ENCODE data around the gene URB2. TPM values are rescaled to one million over a fixed set of nuclear protein-coding genes. Genes with fewer than 3 reads are reported as not detected.

Gene URB2
- total RNA-seq, 6 experiments from 2014 or later = 3.7 to 7.6 (median 3.9) TPM

DNA sequence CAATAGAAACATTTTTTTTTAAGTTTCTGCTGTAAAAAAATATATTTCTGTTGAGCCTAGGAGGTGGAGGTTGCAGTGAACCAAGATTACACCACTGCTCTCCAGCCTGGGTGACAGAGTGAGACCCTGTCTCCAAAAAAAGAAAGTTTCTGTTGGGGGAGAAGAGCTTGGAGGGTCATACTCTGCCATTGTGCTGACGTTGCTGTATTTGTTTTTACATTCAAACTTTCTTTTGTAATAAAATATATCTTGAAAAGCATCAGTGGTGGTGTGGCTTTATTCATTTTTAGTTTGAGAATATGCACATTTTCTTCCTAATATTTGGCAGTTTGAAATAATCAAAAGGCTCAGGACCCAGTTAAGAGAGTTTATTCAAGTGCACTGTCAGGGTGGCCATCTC lies 64.6 kb downstream of the URB2 start:
- no peaks in the 10 kb centered on the region for H3K36me3 ChIP-seq
- TF ChIP-seq, protein P1, sequence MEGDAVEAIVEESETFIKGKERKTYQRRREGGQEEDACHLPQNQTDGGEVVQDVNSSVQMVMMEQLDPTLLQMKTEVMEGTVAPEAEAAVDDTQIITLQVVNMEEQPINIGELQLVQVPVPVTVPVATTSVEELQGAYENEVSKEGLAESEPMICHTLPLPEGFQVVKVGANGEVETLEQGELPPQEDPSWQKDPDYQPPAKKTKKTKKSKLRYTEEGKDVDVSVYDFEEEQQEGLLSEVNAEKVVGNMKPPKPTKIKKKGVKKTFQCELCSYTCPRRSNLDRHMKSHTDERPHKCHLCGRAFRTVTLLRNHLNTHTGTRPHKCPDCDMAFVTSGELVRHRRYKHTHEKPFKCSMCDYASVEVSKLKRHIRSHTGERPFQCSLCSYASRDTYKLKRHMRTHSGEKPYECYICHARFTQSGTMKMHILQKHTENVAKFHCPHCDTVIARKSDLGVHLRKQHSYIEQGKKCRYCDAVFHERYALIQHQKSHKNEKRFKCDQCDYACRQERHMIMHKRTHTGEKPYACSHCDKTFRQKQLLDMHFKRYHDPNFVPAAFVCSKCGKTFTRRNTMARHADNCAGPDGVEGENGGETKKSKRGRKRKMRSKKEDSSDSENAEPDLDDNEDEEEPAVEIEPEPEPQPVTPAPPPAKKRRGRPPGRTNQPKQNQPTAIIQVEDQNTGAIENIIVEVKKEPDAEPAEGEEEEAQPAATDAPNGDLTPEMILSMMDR (IDR thresholded peaks at IDR 0.05) = no peak
- TF ChIP-seq POLR2A (IDR thresholded peaks at IDR 0.05) = no peak
- WGBS (ENCODE audit: insufficient coverage, low coverage, low lambda C conversion rate, missing lambda C conversion rate) = 40% methylated on average over 1 of the region's 1 CpG
- ATAC-seq (no peak), DNase-seq (no peak)
- no peaks in the 10 kb centered on the region for H3K27me3 ChIP-seq
- H3K27ac ChIP-seq = no peak overlapping the region
- intact Hi-C loops (cut with DNase I) = no loop called here
- no peaks in the 10 kb centered on the region for H3K4me1 ChIP-seq
- no peak overlapping the region for H3K4me3 ChIP-seq
- H3K9me3 ChIP-seq = no peaks in the 10 kb centered on the region

DNA sequence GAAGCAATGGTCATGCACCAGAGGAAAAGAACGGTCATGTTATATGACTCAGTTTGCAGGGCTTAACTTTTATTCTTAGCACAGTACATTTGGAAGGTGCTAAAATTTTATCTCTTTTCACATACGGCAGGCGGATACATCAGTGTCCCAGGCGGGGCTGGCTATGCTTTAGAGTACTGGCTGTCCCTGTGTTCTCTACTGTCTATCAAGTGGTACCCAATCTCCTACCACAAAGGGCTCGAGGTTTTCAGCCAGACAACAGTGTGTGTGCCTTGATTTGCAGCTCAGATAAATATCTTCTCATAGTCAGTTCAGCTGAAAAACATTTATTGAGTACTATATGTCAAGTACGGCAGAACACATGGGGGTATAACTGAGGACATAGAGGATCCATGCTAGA lies 65.3 kb downstream of the URB2 start:
- no peaks in the 10 kb centered on the region for H3K4me1 ChIP-seq
- H3K36me3 ChIP-seq = no peaks in the 10 kb centered on the region
- H3K4me3 ChIP-seq = no peak overlapping the region
- no peaks in the 10 kb centered on the region for H3K9me3 ChIP-seq
- DNase-seq (no peak), ATAC-seq (no peak)
- no peak overlapping the region for H3K27ac ChIP-seq
- 60% methylated on average over 6 of the region's 6 CpGs for WGBS (ENCODE audit: insufficient coverage, low coverage, low lambda C conversion rate, missing lambda C conversion rate)
- no peaks in the 10 kb centered on the region for H3K27me3 ChIP-seq
- no peak for TF ChIP-seq POLR2A (IDR thresholded peaks at IDR 0.05)
- TF ChIP-seq, protein P1 (IDR thresholded peaks at IDR 0.05) = no peak
- intact Hi-C loops (cut with DNase I) = no loop called here

DNA sequence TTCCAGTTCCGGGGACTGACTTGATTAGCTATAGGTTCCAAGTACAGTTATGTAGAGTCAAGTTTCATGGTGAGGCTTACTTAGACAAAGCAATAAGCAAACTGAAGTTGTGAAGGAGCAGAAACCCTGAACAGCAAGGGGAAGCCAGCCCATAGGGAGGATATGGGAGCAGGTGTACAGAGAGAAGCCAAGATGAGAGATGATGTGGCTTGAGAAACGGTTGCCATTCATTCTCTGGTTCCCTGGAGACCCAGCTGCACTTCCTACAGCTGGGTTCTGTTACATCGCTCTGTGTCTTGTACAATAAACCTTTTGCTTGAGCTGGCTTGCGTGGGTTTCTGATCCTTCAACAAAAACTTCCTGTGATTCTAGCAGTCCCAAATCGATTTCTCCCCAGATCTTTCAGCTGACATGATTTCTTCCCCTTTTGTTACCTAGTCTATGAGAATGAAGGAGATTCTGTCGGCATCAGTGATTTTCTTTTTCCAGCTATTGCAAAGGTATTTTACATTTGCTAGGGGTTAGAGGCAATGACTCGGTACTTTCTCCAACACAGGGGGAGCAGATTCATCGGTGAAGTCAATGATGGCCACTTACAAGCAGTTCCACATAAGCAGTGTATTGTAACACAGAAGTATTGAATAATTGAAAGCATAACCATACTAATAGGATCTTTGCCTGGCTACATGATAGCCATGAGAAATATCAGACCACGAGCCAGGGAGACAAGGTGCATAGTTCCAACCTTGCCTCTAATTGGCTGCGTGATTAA lies 67.3 kb downstream of the URB2 start:
- H3K27ac ChIP-seq = no peak overlapping the region

DNA sequence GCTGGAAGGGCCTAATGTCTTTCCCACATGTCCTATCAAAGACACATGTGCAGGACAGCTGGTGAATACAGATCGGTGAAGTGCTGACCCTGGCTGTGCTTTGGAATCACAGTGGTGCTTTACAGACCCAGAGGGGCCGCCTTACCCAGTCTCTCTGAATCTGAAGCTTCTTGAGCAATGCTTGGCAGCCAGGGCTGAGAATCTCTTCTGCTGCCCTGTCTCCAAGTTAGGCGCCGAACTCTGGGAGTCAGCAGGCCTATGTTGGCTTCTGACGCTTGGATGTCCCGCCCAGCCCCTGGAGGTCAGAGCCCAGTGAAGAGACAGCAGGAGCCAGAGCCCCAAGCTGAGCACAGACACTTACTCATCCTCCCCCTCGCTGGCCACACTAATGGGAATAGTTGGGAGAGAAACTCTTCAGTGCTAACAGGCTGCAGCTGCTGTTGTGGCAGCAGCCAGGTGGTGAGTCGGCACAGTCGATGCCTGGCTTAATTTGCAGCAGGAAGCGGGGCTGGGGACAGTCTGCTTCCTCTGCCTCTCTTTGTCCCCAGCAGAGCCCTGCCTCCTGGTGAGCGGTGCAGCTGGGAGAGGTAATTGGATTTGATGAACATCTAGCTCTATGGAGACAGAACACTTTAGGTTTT lies 68.1 kb downstream of the URB2 start:
- WGBS (ENCODE audit: insufficient coverage, low coverage, low lambda C conversion rate, missing lambda C conversion rate) = 60% methylated on average over 2 of the region's 11 CpGs
- TF ChIP-seq, protein P1 (IDR thresholded peaks at IDR 0.05) = no peak
- no peak for TF ChIP-seq POLR2A (IDR thresholded peaks at IDR 0.05)
- DNase-seq = no peak
- Histone ChIP-seq H3K36me3 (no peaks in the 10 kb centered on the region), H3K4me3 (no peak overlapping the region), H3K27me3 (no peaks in the 10 kb centered on the region), H3K9me3 (no peaks in the 10 kb centered on the region), H3K4me1 (no peaks in the 10 kb centered on the region), H3K27ac (no peak overlapping the region)
- intact Hi-C loops (cut with DNase I) = no loop called here
- peak in 2 of 4 donors; percentile 28 to 41 for ATAC-seq

More for the DNA sequence above, 67.3 kb downstream of the URB2 start:
- no peak for DNase-seq
- Histone ChIP-seq H3K9me3 (no peaks in the 10 kb centered on the region), H3K36me3 (no peaks in the 10 kb centered on the region), H3K27me3 (no peaks in the 10 kb centered on the region), H3K4me3 (no peak overlapping the region), H3K4me1 (no peaks in the 10 kb centered on the region)
- intact Hi-C loops (cut with DNase I) = no loop called here
- no peak for ATAC-seq
- WGBS (ENCODE audit: insufficient coverage, low coverage, low lambda C conversion rate, missing lambda C conversion rate) = 79% methylated on average over 9 of the region's 10 CpGs
- TF ChIP-seq POLR2A (IDR thresholded peaks at IDR 0.05) = no peak
- TF ChIP-seq, protein P1 (IDR thresholded peaks at IDR 0.05) = no peak

All from right lobe of liver (tissue), 6 donors.